ENCODE measurements around the gene SHPK.

GRCh38 chr17:3678821-3679530, 42.9 kb upstream of the SHPK start:
- TF ChIP-seq EZH2phosphoT487 (IDR thresholded peaks at IDR 0.05; ENCODE audit: low read depth) (no peak), CTCF (IDR thresholded peaks at IDR 0.05; ENCODE audit: low read depth, low read length) (no peak)

All from OCI-LY3 (cell line).